Stimulated activated naive CD8-positive, alpha-beta T cell treated with anti-CD3 and anti-CD28 coated beads, Interleukin-15, amount 100 ng/mL, for 72 hours (primary cell): ENCODE data around the gene BST2.
"Not testable (repeated sequence)": the region's sequence is repeated elsewhere in the genome, so short reads cannot be mapped to it uniquely, and the experiment has no call there.

Experiments used
- ATAC-seq: fragments of 150-1000 bp; cut with Tn5 transposase; 2 replicates; pipeline ENCODE4 v1.10.0; 2021; ENCODE audit warnings: mild to moderate bottlenecking, moderate library complexity
- DNase-seq, 2 donors: peaks; one replicate each; pipeline ENCODE4 v3.0.0; 2021 to 2022
- H3K27ac Mint-ChIP-seq, 2 donors: one replicate each; pipeline ENCODE4 v1.8.0; 2022; ENCODE audit warnings: mild to moderate bottlenecking in 2 of 2, mixed read lengths in 2 of 2, moderate library complexity in 2 of 2
- H3K27me3 Mint-ChIP-seq: one replicate; pipeline ENCODE4 v1.8.0; 2022; ENCODE audit warnings: mixed read lengths
- H3K4me1 Mint-ChIP-seq: one replicate; pipeline ENCODE4 v1.8.0; 2022; ENCODE audit warnings: mild to moderate bottlenecking, mixed read lengths
- H3K4me3 Mint-ChIP-seq, 2 donors: one replicate each; pipeline ENCODE4 v1.8.0; 2022; ENCODE audit warnings: mild to moderate bottlenecking in 2 of 2, mixed read lengths in 2 of 2, moderate library complexity in 1 of 2
- H3K9me3 Mint-ChIP-seq, 2 donors: one replicate each; pipeline ENCODE4 v1.8.0; 2022; ENCODE audit warnings: mixed read lengths in 2 of 2

The BST2 gene

DNA sequence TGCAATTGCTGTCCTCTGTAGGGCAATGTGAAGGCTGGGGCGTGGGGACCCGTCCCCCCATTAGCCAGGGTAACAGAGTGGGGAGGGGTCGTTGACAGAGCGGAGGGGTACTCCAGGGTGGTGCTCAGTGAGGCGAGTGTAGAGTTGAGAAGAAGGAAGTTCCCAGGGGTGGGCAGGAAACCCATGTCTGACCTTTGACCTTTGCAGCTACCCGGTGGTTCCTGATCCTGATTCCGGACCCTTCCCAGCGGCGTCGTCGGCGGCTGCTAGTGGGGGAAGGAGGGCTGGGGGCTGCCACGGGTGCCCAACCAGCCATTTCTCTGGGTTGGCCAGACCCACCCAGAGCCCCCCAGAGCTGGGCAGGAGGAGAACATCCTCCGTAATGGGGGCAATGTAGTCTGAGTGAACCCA, 26.2 kb downstream of the BST2 start:
- Mint-ChIP-seq H3K9me3 (no peaks in the 10 kb centered on the region), H3K4me3 (no peak overlapping the region), H3K27me3 (peaks cover 27% of the 10 kb centered on the region), H3K4me1 (peaks cover 24% of the 10 kb centered on the region), H3K27ac (no peak overlapping the region)
- ATAC-seq: no peak
- DNase-seq: no peak

DNA sequence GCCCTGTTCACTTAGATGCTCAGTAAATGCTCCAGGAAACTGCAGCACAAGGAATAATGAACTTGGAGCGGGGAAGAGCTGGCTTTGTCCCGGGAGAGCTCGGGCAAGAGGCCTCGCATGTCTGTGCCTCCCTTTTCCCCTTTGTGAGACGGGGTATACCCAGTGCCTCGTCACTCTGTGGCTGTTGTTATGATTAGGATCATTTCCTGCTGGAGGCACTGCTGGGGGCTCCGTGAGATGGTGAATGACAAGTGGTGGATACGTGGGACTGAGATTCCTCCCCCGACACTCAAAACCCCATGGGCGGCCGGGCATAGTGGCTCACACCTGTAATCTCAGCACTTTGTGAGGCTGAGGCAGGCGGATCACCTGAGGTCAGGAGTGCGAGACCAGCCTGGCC, 27.2 kb downstream of the BST2 start:
- ATAC-seq (no peak), DNase-seq (no peak)
- Mint-ChIP-seq H3K27ac (no peak overlapping the region), H3K4me3 (no peak overlapping the region), H3K27me3 (peaks cover 27% of the 10 kb centered on the region), H3K4me1 (peaks cover 23% of the 10 kb centered on the region), H3K9me3 (no peaks in the 10 kb centered on the region)

DNA sequence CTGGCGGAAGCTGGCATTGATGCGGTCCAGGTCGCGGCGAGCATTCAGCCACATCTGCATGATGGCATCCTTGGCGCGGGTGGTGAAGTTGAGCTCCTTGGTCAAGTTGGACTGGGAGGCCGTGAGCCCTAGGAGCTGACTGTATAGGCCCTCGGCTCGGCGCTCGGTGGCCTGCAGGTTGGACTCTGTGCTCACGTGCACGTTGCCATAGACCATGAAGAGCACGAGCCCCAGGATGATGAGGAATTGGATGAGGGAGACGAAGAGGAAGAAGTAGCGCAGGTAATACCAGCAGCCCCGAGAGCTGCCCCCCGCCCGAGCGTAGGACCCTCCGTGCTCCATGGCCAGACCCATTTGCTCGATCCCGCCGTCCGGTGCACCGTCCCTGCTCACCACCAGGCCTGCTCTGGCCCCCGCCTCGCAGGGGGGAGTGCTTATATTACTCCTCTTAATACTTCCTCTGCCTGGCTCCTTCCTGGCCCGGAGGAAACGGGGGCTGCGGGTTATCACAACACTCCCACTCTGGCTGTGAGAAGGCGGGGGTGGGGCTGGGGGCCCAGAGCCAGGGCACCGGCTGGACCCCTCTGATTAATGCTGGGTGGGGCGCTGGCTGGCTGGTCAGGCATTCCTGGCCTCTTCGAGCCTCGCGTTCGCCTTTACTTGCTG, 28.4 kb downstream of the BST2 start, which contains the start of gene PLVAP:
TSS of gene PLVAP (minus strand) at position 408 of the 666 bp plus-strand sequence. CDS start at position 354, 54 bp downstream.
- peak within 1 kb of the TSS in 1 of 2 donors; percentile 52 for H3K27ac Mint-ChIP-seq
- H3K27me3 Mint-ChIP-seq: peaks cover 27% of the 10 kb centered on the region
- no peaks in the 10 kb centered on the region for H3K9me3 Mint-ChIP-seq
- DNase-seq (no peak), ATAC-seq (no peak)
- H3K4me1 Mint-ChIP-seq: peaks cover 12% of the 10 kb centered on the region
- H3K4me3 Mint-ChIP-seq: no peak within 1 kb of the TSS

DNA sequence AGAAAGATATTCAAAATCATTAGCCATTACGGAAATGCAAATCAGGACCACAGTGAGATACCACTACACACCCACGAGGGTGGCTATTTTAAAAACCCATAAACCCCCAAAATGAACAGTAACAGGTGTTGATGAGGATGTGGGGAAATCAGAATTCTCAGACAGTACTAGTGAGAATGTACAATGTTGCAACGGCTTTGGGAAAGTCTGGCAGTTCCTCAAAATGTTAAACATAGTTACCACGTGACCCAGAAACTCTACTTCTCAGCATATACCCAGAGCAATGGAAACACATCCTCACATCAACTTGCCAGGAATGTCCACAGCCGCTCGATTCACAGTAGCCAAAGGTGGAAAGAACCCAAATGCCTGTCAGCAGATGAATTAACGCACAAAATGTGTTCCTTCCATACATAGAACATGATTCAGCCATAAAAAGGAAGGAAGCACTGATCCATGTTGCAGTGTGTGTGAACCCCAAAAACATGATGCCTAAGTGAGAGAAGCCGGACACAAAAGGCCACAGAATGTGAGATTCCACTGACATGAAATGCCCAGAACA, 35.3 kb downstream of the BST2 start:
- H3K27ac Mint-ChIP-seq: no peak overlapping the region
- peaks cover 8% of the 10 kb centered on the region for H3K4me1 Mint-ChIP-seq
- ATAC-seq: peak; percentile 46
- no peak for DNase-seq
- no peak overlapping the region for H3K4me3 Mint-ChIP-seq
- H3K27me3 Mint-ChIP-seq: peaks cover 9% of the 10 kb centered on the region
- no peaks in the 10 kb centered on the region for H3K9me3 Mint-ChIP-seq

DNA sequence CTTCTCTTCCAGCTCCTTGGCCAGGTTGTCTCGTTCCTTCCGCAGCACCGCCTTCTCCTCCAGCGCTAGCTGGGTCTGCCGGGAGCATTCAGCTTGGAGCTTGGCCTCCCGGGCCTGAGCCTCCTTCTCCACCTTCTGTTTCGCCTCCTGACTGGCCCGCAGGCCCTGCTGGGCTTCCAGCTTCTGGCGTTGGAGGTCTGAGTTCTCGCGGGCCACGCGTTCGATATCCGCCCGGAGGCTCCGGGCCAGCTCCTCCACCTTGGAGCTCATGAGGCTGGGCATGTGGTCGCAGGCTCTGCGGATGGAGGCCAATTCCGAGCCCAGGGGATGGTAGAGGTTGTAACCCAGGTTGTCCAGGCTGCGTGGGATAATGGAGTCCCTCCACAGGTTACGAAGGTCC, 40.1 kb downstream of the BST2 start:
- no peak overlapping the region for H3K4me3 Mint-ChIP-seq
- H3K9me3 Mint-ChIP-seq: no peaks in the 10 kb centered on the region
- DNase-seq (no peak), ATAC-seq (no peak)
- H3K27ac Mint-ChIP-seq: peak overlapping the region in 1 of 2 donors; percentile 73
- H3K4me1 Mint-ChIP-seq: peaks cover 5% of the 10 kb centered on the region
- H3K27me3 Mint-ChIP-seq: peaks cover 5% of the 10 kb centered on the region

DNA sequence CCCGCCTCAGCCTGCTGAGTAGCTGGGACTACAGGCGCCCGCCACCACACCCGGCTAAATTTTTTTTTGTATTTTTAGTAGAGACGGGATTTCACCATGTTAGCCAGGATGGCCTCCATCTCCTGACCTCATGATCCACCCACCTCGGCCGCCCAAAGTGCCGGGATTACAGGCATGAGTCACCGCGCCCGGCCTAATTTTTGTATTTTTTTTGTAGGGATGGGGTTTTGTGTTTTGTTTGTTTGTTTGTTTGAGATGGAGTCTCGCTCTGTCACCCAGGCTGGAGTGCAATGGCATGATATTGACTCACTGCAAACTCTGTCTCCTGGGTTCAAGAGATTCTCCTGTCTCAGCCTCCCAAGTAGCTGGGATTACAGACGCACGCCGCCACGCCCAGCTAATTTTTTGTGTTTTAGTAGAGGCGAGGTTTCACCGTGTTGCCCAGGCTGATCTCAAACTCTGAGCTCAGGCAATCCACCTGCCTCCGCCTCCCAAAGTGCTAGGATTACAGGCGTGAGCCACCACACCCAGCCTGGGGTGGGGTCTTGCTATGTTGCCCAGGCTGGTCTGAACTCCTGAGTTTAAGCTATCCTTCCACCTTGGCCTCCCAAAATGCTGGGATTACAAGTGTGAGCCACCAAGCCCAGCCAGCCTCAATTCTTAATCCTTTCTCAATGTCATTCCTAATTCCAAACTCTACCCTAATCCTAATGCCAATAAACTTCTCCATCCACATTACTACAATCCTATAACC, 41.4 kb downstream of the BST2 start:
- not testable (repeated sequence) for H3K4me1 Mint-ChIP-seq, H3K9me3 Mint-ChIP-seq, H3K27ac Mint-ChIP-seq, H3K27me3 Mint-ChIP-seq, DNase-seq, H3K4me3 Mint-ChIP-seq, ATAC-seq

DNA sequence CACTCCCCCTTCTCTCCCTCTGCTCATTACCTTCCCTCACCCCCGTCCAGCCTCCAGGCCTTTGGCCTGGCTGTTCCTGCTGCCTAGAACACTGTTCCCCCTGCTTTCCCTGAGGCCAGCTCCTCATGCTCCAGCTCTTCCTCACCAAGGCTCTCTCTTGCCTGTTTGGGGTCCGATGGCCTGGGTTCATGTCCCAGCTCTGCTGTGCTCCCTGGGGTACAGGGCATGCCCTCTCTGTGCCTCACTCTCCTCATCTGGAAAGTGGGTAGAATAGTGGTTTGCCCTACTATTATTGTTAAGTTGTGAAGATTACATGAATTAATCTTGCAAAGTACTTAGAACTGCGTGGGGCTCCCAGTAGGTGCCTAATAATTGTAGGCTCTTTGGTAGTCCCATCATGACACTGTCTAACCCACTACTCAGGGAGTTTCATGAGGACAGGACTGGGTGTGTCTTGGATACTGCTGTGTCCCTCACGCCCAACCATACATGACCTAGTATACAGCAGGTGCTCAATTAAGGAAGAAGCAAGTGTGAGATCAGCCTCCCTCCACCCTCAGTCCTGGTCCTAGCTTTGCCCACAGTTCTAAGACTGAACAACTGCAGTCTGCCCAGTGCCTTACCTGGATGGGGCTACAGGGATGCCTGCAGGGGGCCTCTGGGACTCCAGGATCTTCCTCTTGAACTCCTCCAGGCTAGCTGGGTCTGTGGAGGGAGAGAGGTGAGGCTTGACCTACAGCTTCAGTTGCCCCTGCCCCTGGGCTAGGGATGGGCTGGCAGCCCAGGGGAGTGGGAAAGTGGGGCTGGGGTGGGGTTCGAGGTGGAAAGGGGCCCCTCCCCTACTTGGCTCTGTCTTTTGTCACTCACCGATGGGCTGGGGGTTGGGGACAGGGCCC, 45.3 kb downstream of the BST2 start:
- DNase-seq (no peak), ATAC-seq (no peak)
- Mint-ChIP-seq H3K27ac (no peak overlapping the region), H3K4me3 (no peak overlapping the region), H3K27me3 (no peaks in the 10 kb centered on the region), H3K9me3 (no peaks in the 10 kb centered on the region), H3K4me1 (no peaks in the 10 kb centered on the region)

DNA sequence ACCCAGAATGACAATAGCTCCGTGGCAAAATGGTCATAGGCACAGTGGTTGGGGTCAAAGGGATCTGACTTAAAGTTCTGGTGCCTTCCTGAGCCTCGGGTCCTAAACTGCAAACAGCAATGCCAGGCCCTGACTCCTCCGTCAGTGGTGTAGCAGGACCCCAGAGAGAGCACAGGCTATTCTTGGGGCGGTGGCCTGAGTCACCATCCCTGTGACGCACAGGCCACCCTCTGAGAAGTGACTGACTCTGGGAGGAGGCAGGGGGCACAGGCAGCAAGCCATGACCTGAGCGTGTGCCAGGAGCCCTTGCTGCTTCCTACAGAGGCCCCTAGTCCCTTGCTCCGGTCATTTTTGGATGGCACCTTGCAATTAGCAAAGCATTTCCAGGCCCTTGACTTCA, 47.0 kb downstream of the BST2 start:
- no peak overlapping the region for H3K4me3 Mint-ChIP-seq
- H3K27me3 Mint-ChIP-seq: peaks cover 5% of the 10 kb centered on the region
- no peak overlapping the region for H3K27ac Mint-ChIP-seq
- no peak for ATAC-seq
- DNase-seq: no peak
- no peaks in the 10 kb centered on the region for H3K9me3 Mint-ChIP-seq
- no peaks in the 10 kb centered on the region for H3K4me1 Mint-ChIP-seq

DNA sequence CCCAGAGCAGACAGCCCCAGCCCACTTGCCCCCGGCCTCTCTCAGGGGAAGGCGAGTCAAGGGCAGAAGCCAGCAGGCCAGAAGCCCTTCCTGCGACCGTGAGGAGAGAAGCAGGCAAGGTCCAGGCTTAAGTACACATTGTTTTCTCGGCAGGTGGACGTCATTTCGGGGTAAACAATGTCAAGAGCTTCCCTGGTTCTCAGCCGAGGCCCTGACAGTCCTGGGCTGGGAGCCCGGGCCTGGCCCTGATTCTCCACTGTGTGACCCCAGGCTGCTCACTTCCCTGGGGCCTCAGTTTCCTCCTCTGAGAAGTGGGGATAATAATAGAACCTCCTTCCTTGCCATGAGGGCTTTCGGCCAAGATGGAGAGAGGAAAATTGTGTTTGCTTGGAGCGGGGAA, 47.7 kb downstream of the BST2 start:
- no peak overlapping the region for H3K27ac Mint-ChIP-seq
- H3K9me3 Mint-ChIP-seq: no peaks in the 10 kb centered on the region
- ATAC-seq (no peak), DNase-seq (no peak)
- H3K4me3 Mint-ChIP-seq: no peak overlapping the region
- H3K4me1 Mint-ChIP-seq: no peaks in the 10 kb centered on the region
- peaks cover 12% of the 10 kb centered on the region for H3K27me3 Mint-ChIP-seq

DNA sequence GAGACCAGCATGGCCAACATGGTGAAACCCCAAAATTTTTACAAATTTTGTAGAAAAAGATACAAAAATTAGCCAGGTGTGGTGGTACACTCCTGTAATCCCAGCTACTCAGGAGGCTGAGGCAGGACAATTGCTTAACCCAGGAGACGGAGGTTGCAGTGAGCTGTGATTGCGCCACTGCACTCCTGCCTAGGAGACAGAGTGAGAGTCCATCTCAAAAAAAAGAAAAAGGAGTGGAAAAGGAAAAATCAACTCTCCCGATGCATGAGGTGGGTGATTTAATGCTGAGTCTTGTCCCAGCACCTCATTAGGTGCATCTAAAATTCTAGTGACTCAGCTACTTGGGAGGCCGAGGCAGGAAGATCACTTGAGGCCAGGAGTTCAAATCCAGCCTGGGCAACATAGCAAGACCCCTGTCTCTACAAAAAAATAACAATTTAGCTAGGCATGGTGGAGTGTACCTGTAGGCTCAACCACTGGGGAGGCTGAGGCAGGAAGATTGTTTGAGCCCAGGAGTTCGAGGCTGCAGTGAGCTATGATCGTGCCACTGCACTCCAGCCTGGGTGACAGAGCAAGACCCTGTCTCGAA, 48.3 kb downstream of the BST2 start:
- Mint-ChIP-seq H3K4me1 (no peaks in the 10 kb centered on the region), H3K4me3 (no peak overlapping the region), H3K27ac (no peak overlapping the region), H3K9me3 (no peaks in the 10 kb centered on the region), H3K27me3 (peaks cover 17% of the 10 kb centered on the region)
- no peak for ATAC-seq
- no peak for DNase-seq

DNA sequence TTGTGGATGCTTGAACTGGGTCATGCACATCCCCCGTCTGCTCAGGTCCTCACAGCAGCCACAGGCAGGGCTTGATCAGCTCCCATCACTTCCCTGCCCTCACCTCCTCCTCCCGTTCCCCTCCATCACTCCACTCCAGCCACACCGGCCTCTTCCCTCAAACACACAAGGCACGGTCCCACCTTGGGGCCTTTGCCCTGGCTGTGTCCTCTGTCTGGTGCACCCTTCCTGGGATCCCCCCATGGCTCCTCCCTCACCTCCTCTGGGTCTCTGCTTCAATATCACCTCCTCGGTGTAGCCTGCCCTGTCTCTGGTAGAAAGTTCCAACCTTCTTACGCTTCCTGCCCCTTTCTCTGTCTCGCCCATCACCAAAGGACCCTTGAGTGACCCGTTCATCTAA, 52.0 kb downstream of the BST2 start:
- DNase-seq (no peak), ATAC-seq (no peak)
- Mint-ChIP-seq H3K27me3 (peaks cover 54% of the 10 kb centered on the region), H3K27ac (no peak overlapping the region), H3K9me3 (no peaks in the 10 kb centered on the region), H3K4me1 (peaks cover 15% of the 10 kb centered on the region), H3K4me3 (peak overlapping the region in 1 of 2 donors; percentile 3)
